MG63 (cell line): ENCODE data around the gene RIN3. TPM values are rescaled to one million over a fixed set of nuclear protein-coding genes. Genes with fewer than 3 reads are reported as not detected.

Experiments
- DNase-seq: peaks from one replicate; pipeline ENCODE4 v3.0.0-alpha.2; 2020
- H3K27me3 ChIP-seq: fragments of 250-450 bp; sonication (Bioruptor Pico); 2 replicates; pipeline ENCODE4 v1.5.1; 2020; ENCODE audit warnings: mild to moderate bottlenecking, moderate library complexity
- H3K36me3 ChIP-seq: fragments of 250-450 bp; sonication (Bioruptor Pico); 2 replicates; pipeline ENCODE4 v1.5.1; 2020; ENCODE audit warnings: mild to moderate bottlenecking, moderate library complexity
- H3K4me3 ChIP-seq: fragments of 250-450 bp; sonication (Bioruptor Pico); 2 replicates; pipeline ENCODE4 v1.5.1; 2020; ENCODE audit warnings: mild to moderate bottlenecking, moderate library complexity
- H3K9me3 ChIP-seq: fragments of 250-450 bp; sonication (Bioruptor Pico); 2 replicates; pipeline ENCODE4 v1.5.1; 2020; ENCODE audit warnings: mild to moderate bottlenecking, moderate library complexity
- total RNA-seq: library from RNA; depleted of rRNA; stranded (reverse); fragments of >200 nt; shearing (Covaris generic); gene quantifications from 2 replicates; pipeline ENCODE4 v1.2.3, GENCODE V29; 2014; ENCODE audit warnings: low replicate concordance; rRNA removed

RIN3 gene
- total RNA-seq, 1 experiment from 2014 or later, result 1.4 TPM

DNA sequence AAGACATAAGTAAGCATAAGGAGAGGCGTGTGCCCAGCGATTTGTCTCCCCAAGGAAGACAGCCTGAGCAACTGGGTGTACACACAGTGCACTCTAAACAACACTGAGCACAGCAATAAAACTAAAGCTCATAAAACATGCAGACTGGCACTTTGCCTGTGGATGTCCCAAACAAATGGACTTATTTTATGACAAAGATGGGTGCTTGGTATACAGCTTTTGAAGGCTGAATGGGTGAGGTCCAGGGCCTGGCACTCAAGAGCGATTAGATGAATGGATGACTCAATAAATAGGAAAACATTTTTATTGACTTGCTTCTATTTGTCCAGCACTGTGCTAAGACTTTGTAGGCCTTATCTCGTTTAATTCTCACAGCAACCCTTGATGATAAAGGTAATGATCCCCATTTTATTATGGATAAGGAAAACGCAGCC is 206.3 kb downstream of the RIN3 start:
- H3K4me3 ChIP-seq, result no peak overlapping the region
- H3K9me3 ChIP-seq, result no peaks in the 10 kb centered on the region
- DNase-seq, result peak; percentile 28
- no peaks in the 10 kb centered on the region for H3K36me3 ChIP-seq
- H3K27me3 ChIP-seq, result no peaks in the 10 kb centered on the region

DNA sequence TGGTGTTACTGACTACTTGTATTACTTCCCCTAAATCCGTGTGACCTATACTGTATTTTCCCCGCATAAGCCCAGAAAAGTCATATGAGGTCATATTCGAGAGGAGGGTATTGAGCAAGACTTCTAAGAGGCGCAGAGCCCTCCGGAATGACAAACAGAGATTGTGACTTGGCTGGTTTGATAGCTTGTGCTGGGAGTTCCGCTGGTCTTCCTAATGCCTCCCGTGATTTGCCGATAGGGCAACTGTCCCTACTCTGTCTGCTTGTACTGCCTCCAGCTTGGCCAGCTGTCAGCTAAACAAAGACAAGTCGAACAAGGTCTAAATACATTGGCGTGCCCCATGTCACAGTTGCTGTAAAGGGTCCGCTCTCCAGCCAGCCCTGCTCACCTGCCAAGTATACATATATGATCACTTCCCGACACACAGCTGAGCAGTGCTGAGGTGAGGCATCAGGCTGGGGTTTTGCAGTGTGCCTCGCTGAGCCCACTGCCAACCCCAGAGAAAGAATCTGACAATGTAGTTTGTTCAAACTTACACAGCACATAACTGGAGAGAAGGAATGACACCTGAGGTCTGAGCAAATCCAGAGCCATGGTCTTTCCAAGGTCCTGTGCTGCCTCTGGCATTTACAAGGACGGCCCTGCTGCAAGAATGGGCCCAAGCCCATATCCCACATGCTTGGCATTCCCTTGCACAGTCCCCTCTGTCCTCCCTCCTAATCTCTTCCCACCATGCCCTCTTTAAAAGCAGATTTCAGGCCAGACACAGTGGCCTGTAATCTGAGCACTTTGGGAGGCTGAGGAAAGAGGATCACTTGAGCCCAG is 211.1 kb downstream of the RIN3 start:
- no peak overlapping the region for H3K4me3 ChIP-seq
- H3K36me3 ChIP-seq, result no peaks in the 10 kb centered on the region
- no peak for DNase-seq
- H3K27me3 ChIP-seq, result no peaks in the 10 kb centered on the region
- H3K9me3 ChIP-seq, result no peaks in the 10 kb centered on the region

DNA sequence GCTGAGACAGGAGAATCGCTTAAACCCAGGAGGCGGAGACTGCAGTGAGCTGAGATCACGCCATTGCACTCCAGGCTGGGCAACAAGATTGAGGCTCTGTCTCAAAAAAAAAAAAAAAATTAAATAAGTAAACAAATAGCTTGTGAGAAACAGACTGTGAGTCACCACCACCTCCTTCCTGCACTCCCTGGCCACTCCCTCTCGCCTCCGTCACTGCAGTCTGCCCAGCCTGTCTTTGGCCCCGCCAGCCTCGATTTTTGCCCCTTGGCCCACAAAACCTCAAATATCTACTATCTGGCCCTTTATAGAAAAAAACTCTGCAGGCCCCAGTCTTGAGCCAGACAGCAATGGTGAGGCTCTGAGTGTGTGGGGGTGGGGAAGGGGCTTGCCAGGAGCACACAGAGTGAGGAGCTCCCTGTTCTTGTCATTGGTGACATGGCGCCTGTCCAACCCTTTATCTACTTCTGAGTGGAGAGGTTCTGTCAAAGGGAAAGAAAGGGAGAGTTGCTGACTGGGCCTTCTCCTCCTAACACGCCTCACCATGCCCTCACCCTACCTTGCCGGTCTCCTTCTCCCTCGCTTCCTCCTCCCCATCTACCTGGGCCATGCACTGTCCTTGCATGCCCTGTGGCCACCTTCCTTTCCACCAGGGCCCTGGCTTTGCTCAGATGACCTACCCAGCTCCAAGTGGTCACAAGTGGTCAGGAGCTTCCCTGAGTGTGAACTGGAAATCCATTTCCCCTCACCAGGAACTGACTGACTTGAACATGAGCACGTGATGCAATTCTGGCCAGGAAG is 212.8 kb downstream of the RIN3 start:
- no peaks in the 10 kb centered on the region for H3K9me3 ChIP-seq
- H3K36me3 ChIP-seq, result no peaks in the 10 kb centered on the region
- no peak overlapping the region for H3K4me3 ChIP-seq
- no peaks in the 10 kb centered on the region for H3K27me3 ChIP-seq
- DNase-seq, result peak; percentile 88

DNA sequence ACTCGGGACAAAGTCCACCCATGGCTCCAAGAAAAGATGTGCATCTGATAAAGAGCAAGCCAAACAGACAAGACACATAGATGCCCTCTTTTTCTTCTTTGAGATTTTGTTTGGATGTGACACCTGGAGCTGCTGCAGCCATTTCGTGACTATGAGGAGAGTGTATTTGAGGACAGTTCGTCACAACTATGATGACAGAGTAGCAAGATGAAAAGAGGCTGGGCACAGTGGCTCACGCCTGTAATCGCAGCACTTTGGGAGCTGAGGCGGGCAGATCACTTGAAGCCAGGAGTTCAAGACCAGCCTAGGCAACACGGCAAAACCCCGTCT is 213.3 kb downstream of the RIN3 start:
- DNase-seq, result no peak
- Histone ChIP-seq H3K36me3 (no peaks in the 10 kb centered on the region), H3K9me3 (no peaks in the 10 kb centered on the region), H3K27me3 (no peaks in the 10 kb centered on the region), H3K4me3 (no peak overlapping the region)

DNA sequence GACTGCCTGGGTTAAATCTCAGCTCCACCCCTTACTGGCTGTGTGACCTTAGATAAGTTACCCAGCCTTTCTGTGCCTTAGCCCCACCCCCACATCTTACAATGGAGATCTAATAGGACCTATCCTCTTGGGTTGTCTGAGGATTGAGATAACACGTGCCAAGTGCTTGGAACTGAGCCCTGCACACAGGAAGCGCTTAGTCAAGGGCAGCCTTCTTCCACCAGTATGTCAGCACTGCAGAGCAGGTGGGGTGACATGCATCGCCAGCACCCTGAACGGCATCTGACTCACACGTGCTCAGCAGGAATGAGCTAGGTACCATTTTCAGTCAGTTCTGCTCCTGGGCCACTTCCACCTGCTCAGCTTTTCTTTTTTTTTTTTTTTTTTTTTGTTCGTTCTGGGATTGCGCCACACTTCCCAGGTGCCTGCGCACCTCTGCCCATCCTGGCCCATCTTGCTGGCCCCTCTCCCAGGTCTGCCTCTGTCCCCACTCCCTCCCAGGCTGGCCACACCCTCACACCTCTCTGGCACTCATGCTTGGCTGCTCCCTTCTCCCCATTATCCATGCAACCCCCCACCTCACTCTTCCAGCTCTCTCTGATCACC is 215.3 kb downstream of the RIN3 start:
- no peak overlapping the region for H3K4me3 ChIP-seq
- no peaks in the 10 kb centered on the region for H3K27me3 ChIP-seq
- H3K9me3 ChIP-seq, result no peaks in the 10 kb centered on the region
- DNase-seq, result peak; percentile 43
- no peaks in the 10 kb centered on the region for H3K36me3 ChIP-seq

DNA sequence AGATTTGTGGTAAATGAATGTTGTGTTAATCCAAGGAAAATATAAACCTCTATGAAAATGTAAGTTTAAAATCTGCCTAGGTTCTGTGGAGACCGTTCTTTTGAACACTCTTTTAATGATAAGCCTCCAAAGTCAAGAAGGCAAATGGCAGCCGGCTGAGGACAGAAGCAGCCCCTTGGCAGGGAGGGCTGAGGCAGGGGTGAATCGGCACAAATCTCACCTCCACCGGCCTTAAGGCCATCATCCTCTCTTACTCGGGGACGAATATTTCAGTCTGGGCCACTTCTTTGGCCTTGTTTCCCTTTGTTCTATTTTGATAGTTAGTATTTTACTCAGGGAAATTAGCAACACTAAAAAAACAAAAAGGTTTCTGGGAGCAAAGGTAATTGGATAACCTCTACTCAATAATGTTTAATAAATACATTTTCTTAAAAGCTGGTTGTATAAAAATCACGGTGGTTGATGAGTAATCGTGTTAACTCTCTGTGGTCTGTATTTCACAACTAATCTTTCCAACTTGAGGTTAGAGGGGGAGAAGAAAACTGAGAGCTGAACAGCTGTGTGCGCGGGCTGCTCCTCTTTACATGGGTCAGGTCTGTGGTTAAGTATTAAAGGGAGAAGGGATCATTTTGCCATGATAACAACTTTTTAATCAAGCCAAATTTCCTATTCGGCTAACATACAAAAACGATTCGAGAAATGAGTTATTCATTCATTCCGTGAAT is 216.2 kb downstream of the RIN3 start:
- no peak overlapping the region for H3K4me3 ChIP-seq
- no peak for DNase-seq

DNA sequence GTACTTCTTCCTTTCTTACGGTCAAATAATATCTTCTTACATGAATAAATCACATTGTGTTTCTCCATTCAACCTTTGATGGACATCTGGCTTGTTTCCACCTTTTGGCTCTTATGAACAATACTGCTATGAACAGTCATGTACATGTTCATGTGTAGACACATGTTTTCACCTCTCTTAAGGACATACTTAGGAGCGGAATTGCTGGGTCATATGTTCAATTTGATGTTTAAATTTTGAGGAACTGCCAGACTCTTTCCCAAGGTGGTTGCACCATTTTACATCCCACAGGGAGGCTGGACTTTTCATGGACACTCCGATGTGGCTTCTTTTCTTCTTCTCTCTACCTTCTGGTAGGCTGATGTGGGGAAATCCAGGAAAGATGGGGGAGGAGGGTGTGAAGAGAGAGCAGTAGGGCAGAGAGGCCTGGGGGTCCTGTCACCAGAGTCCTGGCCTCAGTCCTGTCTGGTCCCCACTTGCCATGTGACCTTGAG is 218.1 kb downstream of the RIN3 start:
- DNase-seq, result no peak

More for the DNA sequence above, 216.2 kb downstream of the RIN3 start:
- Histone ChIP-seq H3K36me3 (no peaks in the 10 kb centered on the region), H3K27me3 (no peaks in the 10 kb centered on the region), H3K9me3 (no peaks in the 10 kb centered on the region)

DNA sequence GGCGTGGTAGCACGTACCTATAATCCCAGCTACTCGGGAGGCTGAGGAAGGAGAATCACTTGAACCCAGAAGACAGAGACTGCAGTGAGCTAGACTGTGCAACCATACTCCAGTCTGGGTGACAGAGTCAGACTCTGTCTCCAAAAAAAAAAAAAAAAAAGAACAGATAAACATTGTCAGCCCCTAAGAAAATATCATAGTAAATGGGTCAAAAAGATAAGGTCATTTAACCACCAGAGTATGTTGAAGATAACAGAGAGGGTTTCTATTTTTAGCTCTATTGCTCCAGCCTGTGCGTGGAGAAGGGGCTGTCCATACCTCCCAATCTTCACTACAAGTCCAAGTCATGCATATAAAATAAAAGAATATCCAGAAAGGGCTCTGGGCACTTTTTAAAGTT is 219.4 kb downstream of the RIN3 start:
- no peak overlapping the region for H3K4me3 ChIP-seq
- H3K27me3 ChIP-seq, result no peaks in the 10 kb centered on the region

More for the DNA sequence above, 218.1 kb downstream of the RIN3 start:
- Histone ChIP-seq H3K9me3 (no peaks in the 10 kb centered on the region), H3K27me3 (no peaks in the 10 kb centered on the region), H3K36me3 (no peaks in the 10 kb centered on the region), H3K4me3 (no peak overlapping the region)

DNA sequence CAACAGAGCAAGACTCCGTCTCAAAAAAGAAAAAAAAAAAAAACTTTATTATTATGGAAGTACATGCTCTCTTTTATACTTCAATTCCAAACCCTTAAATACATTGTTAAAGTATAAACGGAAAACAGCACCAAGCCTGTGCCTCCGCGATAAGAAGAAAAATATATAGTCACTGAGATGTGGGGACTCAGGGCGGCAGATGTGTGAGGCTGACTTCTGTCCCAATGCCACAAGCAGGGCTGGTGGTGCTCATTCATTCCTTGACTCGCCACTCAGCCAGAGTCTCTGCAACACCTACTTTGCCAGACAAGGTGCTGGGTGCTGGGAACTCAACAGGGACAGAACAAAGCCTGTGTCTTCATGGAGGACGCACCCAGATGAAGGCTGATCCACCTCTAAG is 221.0 kb downstream of the RIN3 start:
- Histone ChIP-seq H3K4me3 (no peak overlapping the region), H3K9me3 (no peaks in the 10 kb centered on the region), H3K36me3 (no peaks in the 10 kb centered on the region), H3K27me3 (no peaks in the 10 kb centered on the region)
- no peak for DNase-seq

More for the DNA sequence above, 219.4 kb downstream of the RIN3 start:
- no peak for DNase-seq
- Histone ChIP-seq H3K9me3 (no peaks in the 10 kb centered on the region), H3K36me3 (no peaks in the 10 kb centered on the region)

DNA sequence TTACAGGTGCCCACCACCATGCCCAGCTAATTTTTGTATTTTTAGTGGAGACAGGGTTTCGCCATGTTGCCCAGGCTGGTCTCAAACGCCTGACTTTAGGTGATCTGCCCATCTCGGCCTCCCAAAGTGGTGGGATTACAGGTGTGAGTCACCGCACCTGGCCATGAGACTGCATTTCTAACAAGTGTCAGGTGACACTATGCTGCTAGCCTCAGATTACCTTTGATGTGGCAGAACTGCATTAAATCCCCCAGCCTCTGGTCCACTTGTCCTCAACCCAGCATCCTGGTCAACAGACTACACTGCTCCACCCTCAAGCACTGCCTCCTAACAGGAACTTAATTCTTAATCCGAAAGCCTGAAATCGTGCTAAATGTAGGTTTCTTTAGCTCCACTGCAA is 221.8 kb downstream of the RIN3 start:
- no peaks in the 10 kb centered on the region for H3K27me3 ChIP-seq
- no peaks in the 10 kb centered on the region for H3K36me3 ChIP-seq
- DNase-seq, result no peak
- H3K9me3 ChIP-seq, result no peaks in the 10 kb centered on the region
- no peak overlapping the region for H3K4me3 ChIP-seq

DNA sequence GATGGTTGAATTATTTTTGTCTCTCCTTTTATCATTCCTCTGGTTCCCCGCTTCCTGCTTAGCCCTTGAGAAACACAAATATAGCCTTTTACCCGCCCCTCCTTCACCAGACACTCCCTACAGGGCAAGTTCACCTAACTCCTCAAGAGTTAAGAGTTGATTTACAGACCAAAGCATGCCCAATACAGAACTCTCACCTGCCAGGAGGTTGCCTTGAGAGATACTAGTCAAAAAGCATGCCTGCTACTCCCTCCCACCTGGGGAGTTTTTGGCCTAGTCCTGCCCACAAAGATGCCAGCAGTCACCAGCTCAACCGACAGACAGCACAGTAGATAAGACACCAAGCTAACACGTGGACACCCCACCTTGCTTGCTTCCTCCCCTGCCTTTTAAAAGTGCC is 223.6 kb downstream of the RIN3 start:
- H3K27me3 ChIP-seq, result no peaks in the 10 kb centered on the region
- no peak for DNase-seq

DNA sequence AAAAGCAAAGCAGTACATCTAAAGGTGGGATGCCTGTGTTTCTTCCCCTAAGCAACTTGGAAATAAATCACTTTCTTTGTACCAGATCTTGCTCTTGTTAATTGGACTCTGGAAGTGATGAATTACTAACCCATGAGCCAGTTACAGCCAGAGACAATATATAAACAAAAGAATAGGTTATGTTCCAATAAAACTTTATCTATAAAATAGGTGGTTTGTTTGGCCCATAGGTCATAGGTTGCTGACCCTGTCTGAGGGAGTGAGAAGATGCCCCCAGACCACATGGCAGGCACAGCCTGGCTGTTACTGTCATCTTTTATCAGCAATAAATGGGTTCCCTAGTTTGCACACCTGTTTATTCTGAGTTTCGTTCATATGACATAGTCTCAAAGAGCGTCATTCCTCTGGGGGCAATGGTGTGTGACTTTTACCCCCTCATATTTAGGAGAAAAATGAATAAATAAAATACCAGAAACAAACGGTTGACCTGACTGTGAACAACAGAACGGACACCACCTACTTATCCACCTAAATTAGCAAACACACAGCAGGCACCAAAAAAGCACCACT is 224.1 kb downstream of the RIN3 start:
- H3K36me3 ChIP-seq, result no peaks in the 10 kb centered on the region
- no peaks in the 10 kb centered on the region for H3K9me3 ChIP-seq
- H3K27me3 ChIP-seq, result no peaks in the 10 kb centered on the region
- DNase-seq, result no peak
- no peak overlapping the region for H3K4me3 ChIP-seq

More for the DNA sequence above, 223.6 kb downstream of the RIN3 start:
- no peaks in the 10 kb centered on the region for H3K36me3 ChIP-seq
- H3K9me3 ChIP-seq, result no peaks in the 10 kb centered on the region
- no peak overlapping the region for H3K4me3 ChIP-seq

Other genes starting within 250 kb of the RIN3 start
- 0.07 TPM in 1 of 2 replicates, not detected in the other for gene SLC24A4, start 190.6 kb upstream of the RIN3 start, total RNA-seq
- 31.4 and 41.9 TPM in 2 replicates for gene LGMN, start 234.8 kb downstream of the RIN3 start, total RNA-seq